Measurements from ENCODE around the gene TTC24.

DNA sequence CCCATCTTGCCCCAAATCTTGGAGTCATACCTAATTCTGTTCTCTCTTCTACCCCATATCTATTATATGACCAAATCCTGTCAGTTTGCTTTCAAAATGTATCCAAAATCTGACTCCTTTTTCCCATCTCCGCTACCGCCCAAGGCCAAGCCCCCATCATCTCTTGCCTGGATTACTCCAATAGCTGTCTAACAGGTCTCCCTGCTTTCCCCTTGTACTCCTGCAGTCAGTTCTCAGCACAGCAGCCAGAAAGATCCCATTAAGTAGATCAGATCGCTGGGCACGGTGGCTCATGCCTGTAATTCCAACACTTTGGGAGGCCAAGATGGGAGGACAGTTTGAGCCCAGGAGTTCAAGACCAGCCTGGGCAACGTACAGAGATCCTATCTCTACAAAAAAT, 27.0 kb upstream of the TTC24 start:
- TF ChIP-seq, protein P1, sequence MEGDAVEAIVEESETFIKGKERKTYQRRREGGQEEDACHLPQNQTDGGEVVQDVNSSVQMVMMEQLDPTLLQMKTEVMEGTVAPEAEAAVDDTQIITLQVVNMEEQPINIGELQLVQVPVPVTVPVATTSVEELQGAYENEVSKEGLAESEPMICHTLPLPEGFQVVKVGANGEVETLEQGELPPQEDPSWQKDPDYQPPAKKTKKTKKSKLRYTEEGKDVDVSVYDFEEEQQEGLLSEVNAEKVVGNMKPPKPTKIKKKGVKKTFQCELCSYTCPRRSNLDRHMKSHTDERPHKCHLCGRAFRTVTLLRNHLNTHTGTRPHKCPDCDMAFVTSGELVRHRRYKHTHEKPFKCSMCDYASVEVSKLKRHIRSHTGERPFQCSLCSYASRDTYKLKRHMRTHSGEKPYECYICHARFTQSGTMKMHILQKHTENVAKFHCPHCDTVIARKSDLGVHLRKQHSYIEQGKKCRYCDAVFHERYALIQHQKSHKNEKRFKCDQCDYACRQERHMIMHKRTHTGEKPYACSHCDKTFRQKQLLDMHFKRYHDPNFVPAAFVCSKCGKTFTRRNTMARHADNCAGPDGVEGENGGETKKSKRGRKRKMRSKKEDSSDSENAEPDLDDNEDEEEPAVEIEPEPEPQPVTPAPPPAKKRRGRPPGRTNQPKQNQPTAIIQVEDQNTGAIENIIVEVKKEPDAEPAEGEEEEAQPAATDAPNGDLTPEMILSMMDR (conservative IDR thresholded peaks at IDR 0.05) = no peak
- no peak for TF ChIP-seq ZFX (IDR thresholded peaks at IDR 0.05)
